Activated T-cell treated with anti-CD3 and anti-CD28 coated beads, Interleukin-2, amount 50 U/mL, for 72 hours (primary cell): ENCODE measurements around the gene TCF12. TPM values are rescaled to one million over a fixed set of nuclear protein-coding genes. Genes with fewer than 3 reads are reported as not detected.
A peak's percentile ranks its signal among the peaks of the same experiment; 100 is the strongest.

Experiments used
- ATAC-seq, 2 donors: fragments of 150-1000 bp; cut with Tn5 transposase; replicated peaks in 1 of 2; 2 replicates each; pipeline ENCODE4 v1.10.0; 2021; ENCODE audit warnings: moderate library complexity in 2 of 2, mild to moderate bottlenecking in 1 of 2
- DNase-seq, 2 donors: peaks; one replicate each; pipeline ENCODE4 v3.0.0; 2021 to 2022; ENCODE audit warnings: mixed read lengths in 1 of 2
- H3K27ac Mint-ChIP-seq: one replicate; pipeline ENCODE4 v1.8.0; 2022; ENCODE audit warnings: mild to moderate bottlenecking, moderate library complexity, mixed read lengths
- H3K27me3 Mint-ChIP-seq: one replicate; pipeline ENCODE4 v1.8.0; 2022; ENCODE audit warnings: low read depth, mixed read lengths
- H3K36me3 Mint-ChIP-seq, 2 donors: one replicate each; pipeline ENCODE4 v1.8.0; 2022; ENCODE audit warnings: mixed read lengths in 2 of 2, mild to moderate bottlenecking in 1 of 2; ENCODE audit not compliant: insufficient read depth in 2 of 2
- H3K4me1 Mint-ChIP-seq: one replicate; pipeline ENCODE4 v1.8.0; 2022; ENCODE audit warnings: low read depth, mixed read lengths
- H3K4me3 Mint-ChIP-seq, 2 donors: one replicate each; pipeline ENCODE4 v1.8.0; 2022; ENCODE audit warnings: mild to moderate bottlenecking in 2 of 2, mixed read lengths in 2 of 2, moderate library complexity in 2 of 2
- H3K9me3 Mint-ChIP-seq, 2 donors: one replicate each; pipeline ENCODE4 v1.8.0; 2022; ENCODE audit warnings: mixed read lengths in 2 of 2
- total RNA-seq, 2 donors: library from RNA; stranded (reverse); gene quantifications; one replicate each; pipeline ENCODE4 v1.2.3, GENCODE V29; 2022

Gene TCF12
- total RNA-seq, 2 donors from 2014 or later: 93.0 to 108 TPM

GRCh38 chr15:57234156-57234555 is 315.7 kb downstream of the TCF12 start:
- no peaks in the 10 kb centered on the region for H3K9me3 Mint-ChIP-seq

GRCh38 chr15:57235186-57235585 is 316.7 kb downstream of the TCF12 start:
- ATAC-seq (no peak), DNase-seq (no peak)
- no peak overlapping the region for H3K27ac Mint-ChIP-seq
- no peaks in the 10 kb centered on the region for H3K27me3 Mint-ChIP-seq
- no peaks in the 10 kb centered on the region for H3K4me1 Mint-ChIP-seq
- no peak overlapping the region for H3K4me3 Mint-ChIP-seq
- no peaks in the 10 kb centered on the region for H3K9me3 Mint-ChIP-seq
- H3K36me3 Mint-ChIP-seq: peaks cover 4 to 14% of the 10 kb centered on the region in 2 donors

More at GRCh38 chr15:57234156-57234555, 315.7 kb downstream of the TCF12 start:
- no peak for ATAC-seq
- Mint-ChIP-seq H3K27me3 (no peaks in the 10 kb centered on the region), H3K4me3 (no peak overlapping the region), H3K4me1 (no peaks in the 10 kb centered on the region), H3K27ac (no peak overlapping the region), H3K36me3 (peaks cover 2 to 14% of the 10 kb centered on the region in 2 donors)
- no peak for DNase-seq

GRCh38 chr15:57235873-57236272 is 317.4 kb downstream of the TCF12 start:
- no peak overlapping the region for H3K27ac Mint-ChIP-seq
- DNase-seq (no peak), ATAC-seq (no peak)
- no peak overlapping the region for H3K4me3 Mint-ChIP-seq
- H3K27me3 Mint-ChIP-seq: no peaks in the 10 kb centered on the region
- no peaks in the 10 kb centered on the region for H3K4me1 Mint-ChIP-seq
- no peaks in the 10 kb centered on the region for H3K9me3 Mint-ChIP-seq
- H3K36me3 Mint-ChIP-seq: peaks cover 4 to 14% of the 10 kb centered on the region in 2 donors

- Mint-ChIP-seq H3K27ac (peak overlapping the region; percentile 22), H3K4me3 (no peak overlapping the region), H3K27me3 (no peaks in the 10 kb centered on the region), H3K9me3 (no peaks in the 10 kb centered on the region), H3K4me1 (no peaks in the 10 kb centered on the region), H3K36me3 (peaks cover 4 to 16% of the 10 kb centered on the region in 2 donors)
- DNase-seq: no peak
- no peak for ATAC-seq
Measured at GRCh38 chr15:57236561-57237300, 318.3 kb downstream of the TCF12 start.

GRCh38 chr15:57237301-57237642 is 318.8 kb downstream of the TCF12 start:
- Mint-ChIP-seq H3K27ac (no peak overlapping the region), H3K9me3 (no peaks in the 10 kb centered on the region)
- no peak for ATAC-seq

GRCh38 chr15:57237676-57238075 is 319.2 kb downstream of the TCF12 start:
- no peak for ATAC-seq
- no peaks in the 10 kb centered on the region for H3K9me3 Mint-ChIP-seq

More at GRCh38 chr15:57237301-57237642, 318.8 kb downstream of the TCF12 start:
- DNase-seq: no peak
- Mint-ChIP-seq H3K36me3 (peaks cover 4 to 16% of the 10 kb centered on the region in 2 donors), H3K27me3 (no peaks in the 10 kb centered on the region), H3K4me3 (no peak overlapping the region), H3K4me1 (no peaks in the 10 kb centered on the region)

GRCh38 chr15:57245130-57245529 is 326.7 kb downstream of the TCF12 start:
- ATAC-seq (no peak), DNase-seq (no peak)
- no peaks in the 10 kb centered on the region for H3K27me3 Mint-ChIP-seq
- peaks cover 6 to 17% of the 10 kb centered on the region in 2 donors for H3K36me3 Mint-ChIP-seq
- no peak overlapping the region for H3K27ac Mint-ChIP-seq
- no peaks in the 10 kb centered on the region for H3K4me1 Mint-ChIP-seq
- no peaks in the 10 kb centered on the region for H3K9me3 Mint-ChIP-seq
- H3K4me3 Mint-ChIP-seq: no peak overlapping the region

More at GRCh38 chr15:57237676-57238075, 319.2 kb downstream of the TCF12 start:
- Mint-ChIP-seq H3K4me1 (no peaks in the 10 kb centered on the region), H3K36me3 (peaks cover 3 to 16% of the 10 kb centered on the region in 2 donors), H3K27me3 (no peaks in the 10 kb centered on the region), H3K27ac (no peak overlapping the region), H3K4me3 (no peak overlapping the region)
- DNase-seq: no peak

GRCh38 chr15:57245714-57246113 is 327.3 kb downstream of the TCF12 start:
- DNase-seq (no peak), ATAC-seq (no peak)
- Mint-ChIP-seq H3K36me3 (peaks cover 6 to 19% of the 10 kb centered on the region in 2 donors), H3K27me3 (no peaks in the 10 kb centered on the region), H3K4me1 (no peaks in the 10 kb centered on the region), H3K4me3 (no peak overlapping the region), H3K9me3 (no peaks in the 10 kb centered on the region), H3K27ac (no peak overlapping the region)

- H3K4me3 Mint-ChIP-seq: no peak overlapping the region
- ATAC-seq (no peak), DNase-seq (no peak)
- H3K27ac Mint-ChIP-seq: no peak overlapping the region
- no peaks in the 10 kb centered on the region for H3K9me3 Mint-ChIP-seq
- no peaks in the 10 kb centered on the region for H3K4me1 Mint-ChIP-seq
- H3K36me3 Mint-ChIP-seq: peaks cover 6 to 17% of the 10 kb centered on the region in 2 donors
- no peaks in the 10 kb centered on the region for H3K27me3 Mint-ChIP-seq
Measured at GRCh38 chr15:57248074-57248473, 329.6 kb downstream of the TCF12 start.

GRCh38 chr15:57251308-57251707 is 332.9 kb downstream of the TCF12 start:
- no peaks in the 10 kb centered on the region for H3K9me3 Mint-ChIP-seq
- H3K27ac Mint-ChIP-seq: no peak overlapping the region
- no peaks in the 10 kb centered on the region for H3K4me1 Mint-ChIP-seq
- no peaks in the 10 kb centered on the region for H3K27me3 Mint-ChIP-seq
- no peak for ATAC-seq
- no peak for DNase-seq
- H3K36me3 Mint-ChIP-seq: peaks cover 6 to 12% of the 10 kb centered on the region in 2 donors
- H3K4me3 Mint-ChIP-seq: no peak overlapping the region

- H3K36me3 Mint-ChIP-seq: peaks cover 3 to 9% of the 10 kb centered on the region in 2 donors
- no peak overlapping the region for H3K4me3 Mint-ChIP-seq
- ATAC-seq (no peak), DNase-seq (no peak)
- H3K27me3 Mint-ChIP-seq: no peaks in the 10 kb centered on the region
- no peak overlapping the region for H3K27ac Mint-ChIP-seq
- H3K9me3 Mint-ChIP-seq: no peaks in the 10 kb centered on the region
- H3K4me1 Mint-ChIP-seq: no peaks in the 10 kb centered on the region
Measured at GRCh38 chr15:57251941-57252340, 333.5 kb downstream of the TCF12 start.

- H3K36me3 Mint-ChIP-seq: peaks cover 2 to 4% of the 10 kb centered on the region in 2 donors
Measured at GRCh38 chr15:57253082-57253481, 334.6 kb downstream of the TCF12 start.

GRCh38 chr15:57253500-57253899 is 335.1 kb downstream of the TCF12 start:
- DNase-seq (no peak), ATAC-seq (no peak)
- Mint-ChIP-seq H3K36me3 (peaks cover 2 to 4% of the 10 kb centered on the region in 2 donors), H3K4me1 (no peaks in the 10 kb centered on the region), H3K4me3 (no peak overlapping the region), H3K27ac (no peak overlapping the region), H3K27me3 (no peaks in the 10 kb centered on the region), H3K9me3 (no peaks in the 10 kb centered on the region)

More at GRCh38 chr15:57253082-57253481, 334.6 kb downstream of the TCF12 start:
- Mint-ChIP-seq H3K9me3 (no peaks in the 10 kb centered on the region), H3K27ac (no peak overlapping the region), H3K27me3 (no peaks in the 10 kb centered on the region), H3K4me1 (no peaks in the 10 kb centered on the region), H3K4me3 (no peak overlapping the region)
- no peak for DNase-seq
- ATAC-seq: no peak
